HUES6 (cell line): ENCODE results near the gene MRPL24.
A peak's percentile ranks its signal among the peaks of the same experiment; 100 is the strongest.

ENCODE experiments used
- H3K27ac ChIP-seq: 2 replicates; pipeline ENCODE4 v1.7.0; 2013; ENCODE audit warnings: low read depth, mild to moderate bottlenecking, low read length, inconsistent platforms
- H3K27me3 ChIP-seq: 2 replicates; pipeline ENCODE4 v1.6.1; 2013; ENCODE audit warnings: low read length; ENCODE audit not compliant: control insufficient read depth, insufficient read depth
- H3K36me3 ChIP-seq: 2 replicates; pipeline ENCODE4 v1.6.1; 2013; ENCODE audit warnings: low read length; ENCODE audit not compliant: control insufficient read depth, insufficient read depth
- H3K4me1 ChIP-seq: 2 replicates; pipeline ENCODE4 v1.6.1; 2013; ENCODE audit warnings: low read length; ENCODE audit not compliant: control insufficient read depth, insufficient read depth
- H3K4me3 ChIP-seq: 2 replicates; pipeline ENCODE4 v1.5.1; 2013; ENCODE audit warnings: low read depth, low read length
- H3K9ac ChIP-seq: one replicate; pipeline ENCODE4 v1.6.1; 2013; ENCODE audit warnings: mild to moderate bottlenecking, low read length
- H3K9me3 ChIP-seq: 2 replicates; pipeline ENCODE4 v1.6.1; 2013; ENCODE audit warnings: low read depth, low read length; ENCODE audit not compliant: control insufficient read depth, insufficient read depth

Gene MRPL24

GRCh38 chr1:156742801-156743200, 1.9 kb upstream of the MRPL24 start:
- Histone ChIP-seq H3K27ac (no peak overlapping the region), H3K36me3 (peaks cover 31% of the 10 kb centered on the region), H3K4me1 (peaks cover 36% of the 10 kb centered on the region), H3K27me3 (no peaks in the 10 kb centered on the region), H3K4me3 (no peak overlapping the region), H3K9ac (no peak overlapping the region), H3K9me3 (no peaks in the 10 kb centered on the region)

GRCh38 chr1:156742017-156742416, 1.1 kb upstream of the MRPL24 start:
- H3K36me3 ChIP-seq: peaks cover 39% of the 10 kb centered on the region
- H3K4me3 ChIP-seq: no peak overlapping the region
- peak overlapping the region; percentile 21 for H3K9ac ChIP-seq
- no peaks in the 10 kb centered on the region for H3K9me3 ChIP-seq
- H3K4me1 ChIP-seq: peaks cover 30% of the 10 kb centered on the region
- H3K27me3 ChIP-seq: no peaks in the 10 kb centered on the region
- H3K27ac ChIP-seq: peak overlapping the region; percentile 37; the same call in 1 of the 2 replicates

GRCh38 chr1:156741481-156741983, 644 bp upstream of the MRPL24 start:
- Histone ChIP-seq H3K9me3 (no peaks in the 10 kb centered on the region), H3K27me3 (no peaks in the 10 kb centered on the region), H3K9ac (peak overlapping the region; percentile 21), H3K36me3 (peaks cover 44% of the 10 kb centered on the region), H3K27ac (peak overlapping the region; percentile 37), H3K4me1 (peaks cover 27% of the 10 kb centered on the region), H3K4me3 (peak overlapping the region; percentile 38)

- Histone ChIP-seq H3K4me3 (peak overlapping the region; percentile 76), H3K4me1 (peaks cover 16% of the 10 kb centered on the region), H3K27ac (no peak overlapping the region), H3K27me3 (no peaks in the 10 kb centered on the region), H3K9me3 (no peaks in the 10 kb centered on the region), H3K36me3 (peaks cover 48% of the 10 kb centered on the region), H3K9ac (peak overlapping the region; percentile 78)
Measured at GRCh38 chr1:156740237-156740740, 599 bp downstream of the MRPL24 start.

- peaks cover 41% of the 10 kb centered on the region for H3K36me3 ChIP-seq
- H3K4me3 ChIP-seq: no peak overlapping the region
- no peaks in the 10 kb centered on the region for H3K9me3 ChIP-seq
- no peaks in the 10 kb centered on the region for H3K27me3 ChIP-seq
- no peak overlapping the region for H3K27ac ChIP-seq
- H3K9ac ChIP-seq: no peak overlapping the region
- H3K4me1 ChIP-seq: peaks cover 10% of the 10 kb centered on the region
Measured at GRCh38 chr1:156738916-156739315, 2.0 kb downstream of the MRPL24 start.

- no peaks in the 10 kb centered on the region for H3K27me3 ChIP-seq
- no peaks in the 10 kb centered on the region for H3K9me3 ChIP-seq
- H3K9ac ChIP-seq: no peak overlapping the region
- peaks cover 10% of the 10 kb centered on the region for H3K4me1 ChIP-seq
- peaks cover 38% of the 10 kb centered on the region for H3K36me3 ChIP-seq
- no peak overlapping the region for H3K4me3 ChIP-seq
- H3K27ac ChIP-seq: no peak overlapping the region
Measured at GRCh38 chr1:156738407-156738806, 2.5 kb downstream of the MRPL24 start.

GRCh38 chr1:156733989-156734584, 6.8 kb downstream of the MRPL24 start:
- Histone ChIP-seq H3K4me1 (peaks cover 5% of the 10 kb centered on the region; the same call in 1 of the 2 replicates), H3K9ac (peak overlapping the region; percentile 13), H3K9me3 (no peaks in the 10 kb centered on the region), H3K27ac (no peak overlapping the region), H3K27me3 (no peaks in the 10 kb centered on the region), H3K36me3 (peaks cover 32% of the 10 kb centered on the region), H3K4me3 (no peak overlapping the region)

- Histone ChIP-seq H3K9me3 (no peaks in the 10 kb centered on the region), H3K4me3 (peak within 1 kb of the TSS; percentile 94), H3K27me3 (no peaks in the 10 kb centered on the region), H3K9ac (peak within 1 kb of the TSS; percentile 89), H3K4me1 (peaks cover 20% of the 10 kb centered on the region), H3K36me3 (peaks cover 19% of the 10 kb centered on the region), H3K27ac (peak within 1 kb of the TSS; percentile 37; the same call in 1 of the 2 replicates)
Measured at GRCh38 chr1:156728599-156729462, 12.1 kb downstream of the MRPL24 start, which contains the start of gene ISG20L2. ISG20L2 (minus strand) TSS chr1:156728766; CDS start chr1:156727652, 1,114 bp downstream.

- Histone ChIP-seq H3K27ac (peak within 1 kb of the TSS; percentile 37; the same call in 1 of the 2 replicates), H3K9ac (peak within 1 kb of the TSS; percentile 89), H3K4me1 (peaks cover 20% of the 10 kb centered on the region), H3K4me3 (peak within 1 kb of the TSS; percentile 94), H3K36me3 (peaks cover 26% of the 10 kb centered on the region), H3K9me3 (no peaks in the 10 kb centered on the region), H3K27me3 (no peaks in the 10 kb centered on the region)
Measured at GRCh38 chr1:156727926-156728598, 12.8 kb downstream of the MRPL24 start, which contains the start of gene METTL25B. METTL25B (plus strand) TSS chr1:156728469; CDS start chr1:156729105, 636 bp downstream.

GRCh38 chr1:156727492-156727891, 13.4 kb downstream of the MRPL24 start:
- H3K27me3 ChIP-seq: no peaks in the 10 kb centered on the region
- peak overlapping the region; percentile 14; the same call in 1 of the 2 replicates for H3K27ac ChIP-seq
- peak overlapping the region; percentile 94 for H3K4me3 ChIP-seq
- no peaks in the 10 kb centered on the region for H3K9me3 ChIP-seq
- peak overlapping the region; percentile 85 for H3K9ac ChIP-seq
- peaks cover 20% of the 10 kb centered on the region for H3K4me1 ChIP-seq
- H3K36me3 ChIP-seq: peaks cover 31% of the 10 kb centered on the region
